ENCODE measurements around the gene ENTPD1. TPM values are rescaled to one million over a fixed set of nuclear protein-coding genes. Genes with fewer than 3 reads are reported as not detected.
A peak's percentile ranks its signal among the peaks of the same experiment; 100 is the strongest.
"Not testable (repeated sequence)": the region's sequence is repeated elsewhere in the genome, so short reads cannot be mapped to it uniquely, and the experiment has no call there.

ENTPD1 gene
- polyA plus RNA-seq, 1 donor from 2014 or later: 48.0 TPM

DNA sequence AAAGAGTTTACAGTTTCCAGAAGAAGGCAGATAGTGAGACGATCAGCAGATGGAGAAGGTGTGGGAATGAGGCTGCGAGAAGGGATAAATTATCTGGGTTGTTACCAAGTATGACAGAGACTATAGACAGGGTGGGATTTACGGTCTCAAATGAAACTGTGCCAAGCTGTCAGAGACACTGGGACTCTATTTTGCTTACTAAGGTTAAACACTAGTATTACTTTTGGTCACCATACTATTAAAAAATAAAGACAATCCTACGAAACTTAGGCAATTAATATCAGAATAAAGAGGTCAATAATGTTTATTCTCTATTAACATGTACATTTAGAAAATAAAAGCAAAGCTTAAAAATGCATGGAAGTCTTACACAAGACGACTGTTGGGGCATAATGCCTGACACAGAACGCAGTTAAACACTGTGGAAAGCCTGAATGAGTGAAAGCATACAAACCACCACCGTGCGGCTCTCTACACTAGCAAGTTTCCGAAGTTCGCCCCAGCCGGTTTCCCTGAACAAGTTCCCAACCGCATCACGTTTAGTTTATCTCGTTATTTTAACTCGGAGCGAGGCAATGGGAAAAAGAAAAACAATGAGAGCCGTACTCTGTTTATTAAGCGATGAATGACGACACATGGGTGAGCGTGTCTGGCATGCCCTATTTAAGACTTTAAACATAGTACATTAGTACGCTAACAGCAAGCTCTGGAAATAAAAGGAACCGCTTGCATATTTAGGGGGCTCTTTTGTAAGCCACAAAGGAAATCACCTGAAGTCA is 150.9 kb downstream of the ENTPD1 start:
- H3K27ac Mint-ChIP-seq: peak overlapping the region in 2 of 3 donors; percentile 81 to 90
- H3K36me3 Mint-ChIP-seq: no peaks in the 10 kb centered on the region
- H3K4me1 Mint-ChIP-seq: peaks cover 5 to 11% (median 9%) of the 10 kb centered on the region in 3 donors
- peak overlapping the region; percentile 95 to 97 (median 96) for H3K4me3 Mint-ChIP-seq
- H3K27me3 Mint-ChIP-seq: no peaks in the 10 kb centered on the region
- H3K9me3 Mint-ChIP-seq: no peaks in the 10 kb centered on the region

DNA sequence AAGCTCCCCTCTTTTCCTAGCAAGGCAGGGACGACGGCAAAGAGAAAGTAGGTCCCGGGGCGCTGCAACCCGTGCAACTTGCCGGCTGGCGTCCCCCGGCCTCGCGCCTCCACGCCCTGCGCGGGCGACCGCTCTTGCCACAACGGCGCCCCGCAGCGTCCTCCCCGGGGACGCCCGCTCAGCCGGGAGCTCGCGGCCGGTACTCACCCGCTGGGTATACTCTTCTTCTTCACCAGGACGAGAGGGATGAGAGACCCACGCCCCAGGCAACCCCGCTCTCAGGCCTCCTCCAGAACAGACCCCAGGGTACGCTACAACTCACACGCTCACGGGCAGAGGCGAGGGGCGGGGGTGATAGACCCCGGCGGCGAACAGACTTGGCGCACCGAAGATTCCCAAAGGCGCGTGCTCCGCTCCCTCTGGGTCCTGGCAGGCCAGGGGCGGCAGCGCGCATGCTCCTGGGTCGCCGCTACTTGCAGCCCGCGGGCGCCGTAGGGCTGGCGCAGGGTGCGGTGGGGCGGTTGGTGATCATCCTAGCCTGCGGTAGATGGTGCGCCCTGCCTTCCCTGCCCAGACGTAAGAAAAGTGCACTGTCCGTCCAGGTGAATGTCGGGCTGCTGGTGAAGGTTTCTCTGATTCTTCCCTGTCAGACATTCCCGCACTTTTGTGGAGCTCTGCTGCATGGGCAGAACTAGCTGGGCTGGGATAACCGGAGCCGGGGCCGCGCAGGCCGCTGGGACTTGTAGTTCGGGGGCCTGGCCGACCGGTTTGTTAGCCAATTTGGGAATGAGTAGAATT is 151.7 kb downstream of the ENTPD1 start, which contains the start of gene CC2D2B:
CC2D2B (plus strand) TSS at position 520 of the 798 bp plus-strand sequence. CDS start 3,349 bp downstream, outside the sequence.
- Mint-ChIP-seq H3K36me3 (no peaks in the 10 kb centered on the region), H3K27ac (peak within 1 kb of the TSS in 2 of 3 donors; percentile 81 to 90), H3K9me3 (no peaks in the 10 kb centered on the region), H3K4me3 (peak within 1 kb of the TSS; percentile 95 to 97 (median 96)), H3K4me1 (peaks cover 5 to 9% (median 7%) of the 10 kb centered on the region in 3 donors), H3K27me3 (no peaks in the 10 kb centered on the region)

DNA sequence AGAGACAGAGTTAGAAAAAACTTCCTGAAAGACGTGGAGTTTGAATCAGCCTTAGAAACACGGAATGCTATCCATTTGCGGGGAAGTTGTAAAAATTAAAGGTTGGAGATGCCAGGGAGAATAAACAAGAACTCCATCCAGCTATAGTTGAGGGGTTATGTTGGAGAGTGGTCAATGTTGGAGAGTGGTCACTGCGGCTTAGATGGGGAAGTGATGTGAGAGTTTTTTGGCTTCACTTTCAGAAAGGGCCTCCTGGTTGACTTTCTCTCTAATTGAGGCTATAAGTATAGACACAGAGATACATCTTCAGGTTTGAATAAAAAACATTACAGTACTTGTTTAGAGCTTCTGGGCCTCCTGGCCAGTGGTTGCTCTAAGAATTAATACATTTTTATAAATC is 152.5 kb downstream of the ENTPD1 start:
- Mint-ChIP-seq H3K27ac (no peak overlapping the region), H3K36me3 (no peaks in the 10 kb centered on the region), H3K9me3 (no peaks in the 10 kb centered on the region), H3K27me3 (no peaks in the 10 kb centered on the region), H3K4me3 (peak overlapping the region; percentile 95 to 97 (median 96)), H3K4me1 (peaks cover 5 to 9% (median 5%) of the 10 kb centered on the region in 3 donors)

- Mint-ChIP-seq H3K27me3 (no peaks in the 10 kb centered on the region), H3K27ac (no peak overlapping the region), H3K9me3 (no peaks in the 10 kb centered on the region), H3K4me1 (peaks cover 5 to 9% (median 5%) of the 10 kb centered on the region in 3 donors), H3K36me3 (no peaks in the 10 kb centered on the region), H3K4me3 (no peak overlapping the region)
Measured at GRCh38 chr10:95909561-95909960, 153.6 kb downstream of the ENTPD1 start.

GRCh38 chr10:95916039-95916438 is 160.1 kb downstream of the ENTPD1 start:
- H3K36me3 Mint-ChIP-seq, H3K4me3 Mint-ChIP-seq, H3K4me1 Mint-ChIP-seq, H3K27ac Mint-ChIP-seq, H3K27me3 Mint-ChIP-seq, H3K9me3 Mint-ChIP-seq: not testable (repeated sequence)

Other genes starting within 250 kb of the ENTPD1 start
- gene SORBS1, start 194.8 kb upstream of the ENTPD1 start, polyA plus RNA-seq: 0.41 TPM
- 48.8 TPM for gene ALDH18A1, start 99.5 kb upstream of the ENTPD1 start, polyA plus RNA-seq
- 55.4 TPM for gene TCTN3, start 62.2 kb upstream of the ENTPD1 start, polyA plus RNA-seq
- gene CC2D2B, start 151.8 kb downstream of the ENTPD1 start, polyA plus RNA-seq: 0.28 TPM

Measured in IgD-negative memory B cell (primary cell).